ENCODE measurements around the gene NOSIP.

The NOSIP gene

DNA sequence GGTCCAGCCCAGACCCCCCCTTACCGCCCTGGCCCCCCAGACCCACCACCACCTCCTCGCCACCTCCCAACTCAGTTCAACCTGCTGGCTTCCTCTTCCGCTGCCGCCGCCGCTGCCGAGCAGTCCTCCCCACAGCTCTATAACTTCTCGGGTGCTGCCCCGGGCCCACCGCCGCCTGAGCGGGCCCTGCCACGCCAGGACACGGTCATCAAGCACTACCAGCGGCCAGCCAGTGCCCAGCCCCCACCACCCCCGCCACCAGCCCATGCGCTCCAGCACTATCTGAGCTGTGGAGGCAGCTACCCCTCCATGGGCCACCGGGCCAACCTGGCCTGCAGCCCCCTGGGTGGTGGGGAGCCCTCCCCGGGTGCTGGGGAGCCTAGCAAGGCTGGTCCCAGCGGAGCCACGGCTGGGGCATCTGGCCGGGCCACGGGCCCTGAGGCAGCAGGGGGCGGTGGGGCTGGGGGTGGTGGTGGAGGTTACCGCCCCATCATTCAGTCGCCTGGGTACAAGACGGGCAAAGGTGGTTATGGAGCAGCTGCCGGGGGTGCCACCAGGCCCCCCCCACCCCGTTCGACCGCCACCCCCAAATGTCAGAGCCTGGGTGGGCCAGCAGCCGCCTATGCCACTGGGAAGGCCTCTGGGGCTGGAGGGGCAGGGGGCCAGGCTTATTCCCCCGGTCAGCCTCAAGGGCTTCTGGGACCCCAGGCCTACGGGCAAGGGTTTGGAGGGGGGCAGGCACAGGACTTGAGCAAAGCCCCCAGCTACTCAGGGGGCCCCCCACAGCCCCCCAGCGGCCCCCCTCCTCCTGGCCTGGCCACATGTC lies 14.8 kb upstream of the NOSIP start:
- DNase-seq (ENCODE audit: low read depth): no peak

DNA sequence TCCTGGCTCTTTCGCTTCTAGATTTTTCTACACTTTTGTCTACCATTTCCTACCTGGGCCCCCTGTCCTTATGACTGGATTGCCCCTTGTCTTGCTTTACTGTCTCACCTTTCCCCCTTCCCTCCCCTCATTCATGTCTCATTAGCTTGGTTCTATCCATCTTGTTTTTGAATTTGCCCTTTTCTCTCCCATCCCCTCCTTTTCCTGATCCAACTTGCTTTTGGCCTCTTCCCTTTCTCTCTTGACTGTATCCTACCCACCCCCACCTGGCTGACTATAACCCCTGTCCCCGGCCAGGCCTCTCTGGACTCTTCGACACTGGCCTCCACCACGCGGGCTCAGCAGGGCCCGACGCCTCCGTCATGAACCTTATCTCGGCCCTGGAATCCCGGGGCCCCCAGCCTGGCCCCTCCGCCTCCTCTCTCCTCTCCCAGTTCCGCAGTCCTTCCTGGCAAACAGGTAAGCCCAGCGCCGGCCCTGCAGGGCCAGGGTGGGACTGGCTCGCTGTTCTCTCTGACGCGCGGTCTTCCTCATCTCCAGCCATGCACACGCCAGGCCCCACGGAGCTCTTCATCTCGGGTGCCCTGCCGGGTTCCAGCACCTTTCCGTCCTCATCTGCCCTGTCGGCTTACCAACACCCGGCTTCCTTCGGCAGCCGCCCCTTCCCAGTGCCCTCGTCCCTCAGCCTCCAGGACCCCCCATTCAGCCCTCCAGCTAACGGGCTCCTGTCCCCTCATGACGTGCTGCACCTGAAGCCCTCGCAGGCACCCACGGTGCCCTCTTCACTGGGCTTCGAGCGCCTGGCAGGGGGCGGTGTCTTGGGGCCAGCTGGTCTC lies 14.0 kb upstream of the NOSIP start:
- DNase-seq (ENCODE audit: low read depth): no peak

DNA sequence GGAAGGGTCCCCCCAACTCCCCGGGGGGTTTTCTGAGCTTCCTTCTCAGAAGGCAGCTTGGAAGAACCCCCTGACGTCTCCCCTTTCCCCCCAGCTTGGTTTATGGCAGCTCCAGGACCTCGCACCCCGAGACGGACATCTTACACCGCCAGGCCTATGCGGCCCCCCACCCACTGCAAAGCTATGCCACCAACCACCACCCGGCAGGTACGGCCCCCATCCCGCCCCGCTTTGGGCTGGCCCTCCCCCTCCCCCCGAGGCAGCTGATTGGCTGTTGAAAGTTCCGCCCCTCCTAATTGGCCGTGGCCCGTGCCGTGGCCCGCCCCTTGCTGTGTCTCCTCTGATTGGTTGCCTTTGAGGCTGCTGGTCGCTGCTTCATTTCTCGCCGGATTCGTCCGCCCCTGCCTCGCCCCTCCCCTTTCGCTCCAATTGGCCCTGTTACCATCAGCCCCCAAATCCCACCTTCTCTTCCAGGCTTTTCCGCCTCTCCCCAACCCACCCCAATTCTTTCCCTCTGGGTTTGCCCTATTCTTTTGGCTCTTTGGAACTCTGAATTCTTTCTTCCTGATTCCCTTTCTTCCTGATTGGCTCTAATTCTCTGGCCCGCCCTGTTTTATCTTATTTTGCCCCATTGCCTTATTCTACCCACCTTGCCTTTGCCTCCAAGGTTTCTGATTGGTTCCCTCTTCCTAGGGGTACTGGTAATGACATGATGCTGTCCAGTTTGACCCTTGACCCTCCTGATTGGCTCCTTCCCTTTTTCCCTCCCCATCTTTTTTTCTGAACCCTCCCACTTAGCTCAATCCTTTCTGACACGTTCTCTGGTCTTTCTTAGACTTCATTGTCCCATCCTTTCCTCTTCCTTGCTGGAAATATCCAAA lies 13.1 kb upstream of the NOSIP start:
- peak; percentile 91 for DNase-seq (ENCODE audit: low read depth)

DNA sequence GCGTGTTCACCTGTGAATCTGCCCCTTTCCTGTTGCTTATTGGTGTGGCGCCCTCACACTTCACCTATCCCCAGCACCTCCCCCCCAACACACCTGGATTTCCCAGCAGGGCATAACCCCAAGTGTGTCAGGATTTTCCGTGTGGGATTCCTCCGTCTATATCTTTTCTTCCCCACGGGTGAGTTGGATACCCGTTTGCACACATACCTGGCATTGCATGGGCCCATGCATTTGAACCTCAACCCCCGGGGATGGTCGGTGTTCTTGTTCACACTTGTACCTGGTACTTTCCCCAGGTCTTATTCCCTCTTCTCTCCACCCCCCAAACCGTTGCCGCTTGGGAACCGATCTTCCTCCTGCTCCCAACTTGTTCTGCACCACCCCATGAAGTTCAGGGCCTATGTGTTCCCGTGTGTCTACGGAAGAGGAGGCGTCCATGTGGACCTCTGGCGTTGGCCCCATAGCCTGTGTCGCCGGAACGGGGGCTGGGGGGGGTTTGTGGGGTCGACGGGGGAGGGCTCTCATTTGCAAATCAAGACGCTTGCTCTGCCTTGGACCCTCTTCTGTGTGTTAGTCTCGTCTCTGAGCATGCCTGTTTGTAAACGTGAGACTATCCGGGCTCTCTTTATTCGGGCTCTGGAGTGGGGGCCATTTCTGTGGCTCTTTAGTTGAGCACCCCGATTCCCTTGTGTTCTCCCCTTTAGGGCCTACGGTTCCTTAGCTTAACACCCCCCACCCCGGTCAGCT lies 12.3 kb upstream of the NOSIP start:
- no peak for DNase-seq (ENCODE audit: low read depth)

GRCh38 chr19:49591731-49592485 lies 11.6 kb upstream of the NOSIP start:
- DNase-seq (ENCODE audit: low read depth): peak; percentile 24

GRCh38 chr19:49590971-49591730 lies 10.8 kb upstream of the NOSIP start, which contains the start of gene PRR12:
Gene PRR12 (plus strand): TSS chr19:49591182. CDS start chr19:49591655, 473 bp downstream.
- peak; percentile 72 for DNase-seq (ENCODE audit: low read depth)

GRCh38 chr19:49590071-49590970 lies 10.0 kb upstream of the NOSIP start:
- DNase-seq (ENCODE audit: low read depth): peak; percentile 94

DNA sequence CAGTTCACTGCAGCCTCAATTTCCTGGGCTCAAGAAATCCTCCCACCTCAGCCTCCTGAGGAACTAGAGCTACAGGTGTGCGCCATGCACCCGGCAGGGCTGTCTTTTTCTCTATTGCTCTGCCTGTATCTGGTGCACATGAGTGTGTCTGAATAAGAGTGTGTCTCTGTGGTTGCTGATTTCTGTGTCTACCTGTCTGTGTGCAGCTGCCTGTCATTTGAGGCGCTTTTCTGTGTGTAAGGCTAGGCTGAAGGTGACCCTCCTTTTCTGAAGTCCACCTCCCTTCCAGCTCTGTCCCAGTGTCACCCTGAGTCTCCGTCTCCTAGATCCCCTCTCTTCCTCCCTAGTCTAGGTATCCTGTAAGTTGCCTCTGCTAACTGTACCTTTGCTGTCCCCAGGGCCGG lies 9.1 kb upstream of the NOSIP start:
- no peak for DNase-seq (ENCODE audit: low read depth)

- DNase-seq (ENCODE audit: low read depth): no peak
Measured at GRCh38 chr19:49588365-49589122, 8.2 kb upstream of the NOSIP start.

DNA sequence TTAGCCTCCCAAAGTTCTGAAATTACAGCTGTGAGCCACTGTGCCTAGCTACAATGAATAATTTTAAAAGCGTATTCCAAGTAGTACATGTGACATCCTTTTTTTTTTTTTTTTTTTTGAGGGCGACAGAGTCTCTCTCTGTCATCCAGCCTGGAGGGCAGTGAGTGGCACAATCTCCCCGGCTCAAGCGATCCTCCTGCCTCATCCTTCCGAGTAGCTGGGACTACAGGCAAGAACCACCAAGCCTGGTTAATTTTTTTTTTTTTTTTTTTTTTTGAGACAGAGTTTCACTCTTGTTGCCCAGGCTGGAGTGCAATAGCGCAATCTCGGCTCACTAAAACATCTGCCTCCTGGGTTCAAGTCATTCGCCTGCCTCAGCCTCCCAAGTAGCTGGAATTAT lies 6.9 kb upstream of the NOSIP start:
- DNase-seq (ENCODE audit: low read depth): no peak

- no peak for DNase-seq (ENCODE audit: low read depth)
Measured at GRCh38 chr19:49585023-49585422, 4.7 kb upstream of the NOSIP start.

- DNase-seq (ENCODE audit: low read depth): no peak
Measured at GRCh38 chr19:49583239-49583638, 2.9 kb upstream of the NOSIP start.

DNA sequence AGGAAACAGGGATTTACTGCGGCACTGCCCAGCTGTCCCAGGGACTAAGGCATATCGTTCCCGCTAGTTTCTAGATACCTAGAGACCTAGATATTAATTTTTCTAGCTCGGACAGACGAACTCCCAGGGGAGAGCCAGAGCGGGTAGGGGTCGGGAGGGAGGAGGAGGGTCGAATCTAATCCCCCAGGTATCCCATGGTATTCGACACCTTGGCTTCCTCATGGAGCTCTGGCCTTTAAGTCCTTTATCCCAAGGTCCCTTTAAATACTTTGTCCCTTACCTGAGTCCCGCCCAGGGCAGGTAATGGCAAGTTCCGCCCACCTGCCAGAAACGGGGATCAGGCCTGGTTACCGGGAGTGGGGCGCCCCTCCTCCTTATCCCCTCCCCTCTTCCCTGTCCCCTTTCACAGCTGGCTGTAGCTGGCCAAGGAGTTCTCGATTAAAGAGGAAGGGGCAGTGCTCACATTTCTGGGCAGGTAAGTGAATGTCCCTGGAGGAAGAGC lies 702 bp upstream of the NOSIP start, which contains the start of gene PRRG2:
Gene PRRG2, plus strand, starts transcription at position 310 of the 502 bp plus-strand sequence. CDS start 1,904 bp downstream, outside the sequence.
- no peak for DNase-seq (ENCODE audit: low read depth)

DNA sequence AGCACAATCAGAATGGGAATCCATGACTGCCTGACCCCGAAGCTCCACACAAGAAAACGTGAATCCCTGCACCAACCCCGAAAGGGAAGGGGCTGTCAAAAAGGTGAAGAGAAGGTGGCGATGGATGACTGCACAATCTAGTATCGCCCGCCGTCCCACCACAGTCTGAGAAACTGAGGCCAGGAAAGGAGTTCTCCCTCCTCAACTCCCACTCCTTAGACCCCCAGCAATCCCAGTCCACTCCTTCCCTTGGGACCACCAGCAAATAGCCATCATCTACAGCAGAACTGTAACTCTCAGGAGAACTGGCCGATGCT lies 451 bp downstream of the NOSIP start:
- DNase-seq (ENCODE audit: low read depth): no peak

- no peak for DNase-seq (ENCODE audit: low read depth)
Measured at GRCh38 chr19:49579193-49579592, 1.2 kb downstream of the NOSIP start.

DNA sequence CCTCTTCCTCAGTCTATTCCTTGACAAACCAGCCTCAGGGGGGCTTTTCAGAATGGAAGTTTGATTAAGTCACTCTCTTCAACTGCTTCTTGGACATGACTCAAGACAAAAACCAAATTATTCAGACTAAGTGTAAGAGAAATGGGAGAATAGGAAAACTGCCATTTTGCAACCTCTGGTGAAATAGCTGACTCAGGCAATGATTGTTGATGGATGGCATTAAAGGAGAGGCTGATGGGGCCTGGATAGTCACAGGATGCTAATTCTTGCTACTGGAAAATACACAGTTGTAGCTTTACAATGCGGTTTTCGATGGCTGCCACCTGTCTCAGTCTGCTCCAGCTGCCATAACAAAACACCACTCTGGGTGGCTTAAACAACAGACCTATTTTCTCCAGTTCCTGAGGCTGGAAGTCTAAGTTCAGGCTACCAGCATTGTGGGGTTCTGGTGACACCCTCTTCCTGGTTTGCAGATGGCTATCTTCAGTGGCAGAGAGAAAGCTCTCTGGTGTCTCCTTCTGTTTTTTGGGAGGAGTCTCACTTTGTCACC lies 6.1 kb downstream of the NOSIP start:
- no peak for DNase-seq (ENCODE audit: low read depth)

DNA sequence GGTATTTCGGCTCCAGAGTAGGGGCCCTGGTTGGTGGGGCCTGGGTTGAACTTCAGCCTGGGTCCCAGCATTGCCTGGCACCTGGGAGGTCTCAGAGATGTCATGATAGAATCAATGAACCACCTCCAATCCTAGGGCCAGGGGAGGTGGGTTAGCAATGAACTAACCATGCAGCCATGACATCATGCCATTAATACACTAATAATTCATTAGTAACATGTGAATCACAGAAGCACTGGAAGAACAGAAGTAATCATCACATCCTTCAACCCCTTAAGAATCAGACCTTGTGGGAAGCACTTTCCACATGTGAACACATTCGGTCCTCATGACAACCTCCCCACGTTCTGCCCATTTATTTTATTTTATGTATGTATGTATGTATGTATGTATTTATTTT lies 6.9 kb downstream of the NOSIP start:
- no peak for DNase-seq (ENCODE audit: low read depth)

DNA sequence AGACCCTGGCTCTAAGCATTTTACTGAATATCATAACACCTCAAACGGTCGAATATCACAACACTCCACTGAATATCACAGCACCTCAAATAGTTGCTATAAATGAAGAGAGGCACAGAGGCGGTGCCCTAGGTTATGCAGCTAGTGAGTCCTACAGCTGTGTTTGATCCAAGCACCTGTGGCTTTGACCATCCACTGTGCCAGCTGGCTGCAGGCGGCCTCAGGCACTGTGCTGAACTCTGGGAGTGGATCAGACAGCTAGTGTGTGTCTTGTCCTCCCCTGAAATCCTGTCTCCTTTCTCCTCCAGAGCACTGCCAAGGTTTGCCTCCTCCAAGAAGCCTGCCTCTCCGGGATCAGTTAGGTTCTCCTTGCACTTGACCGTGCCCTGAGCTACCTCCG lies 7.3 kb downstream of the NOSIP start:
- DNase-seq (ENCODE audit: low read depth): no peak

Measured in fibroblast of gingiva (primary cell).